Retinal pigment epithelial cell (primary cell): Measurements from ENCODE around the gene BSPH1.
"Not testable (repeated sequence)": the region's sequence is repeated elsewhere in the genome, so short reads cannot be mapped to it uniquely, and the experiment has no call there.

ENCODE experiments used
- DNase-seq: peaks from one replicate; pipeline ENCODE4 v3.0.0-alpha.2; 2010; ENCODE audit warnings: low read depth
- H3K4me3 ChIP-seq: 2 replicates; pipeline ENCODE4 v1.5.1; 2011; ENCODE audit warnings: mild to moderate bottlenecking, low read length, control low read depth, moderate library complexity
- CTCF ChIP-seq: conservative IDR thresholded peaks from 2 replicates; pipeline ENCODE4 v1.5.1; 2011; ENCODE audit warnings: low read depth, low read length, control low read depth, inconsistent platforms

Gene BSPH1

GRCh38 chr19:47996230-47996727, 4.3 kb upstream of the BSPH1 start:
- no peak for DNase-seq
- no peak for TF ChIP-seq CTCF
- no peak overlapping the region for H3K4me3 ChIP-seq

- no peak within 1 kb of the TSS for H3K4me3 ChIP-seq
- DNase-seq = no peak
- no peak for TF ChIP-seq CTCF
These were observed 2.3 kb upstream of the BSPH1 start, which contains the start of gene ELSPBP1 for GRCh38 chr19:47994209-47994802. Gene ELSPBP1 (plus strand): TSS chr19:47994632. CDS start chr19:48008668, 14,036 bp downstream.

GRCh38 chr19:47991191-47991808, 670 bp downstream of the BSPH1 start:
- no peak overlapping the region for H3K4me3 ChIP-seq

GRCh38 chr19:47973529-47973928, 18.4 kb downstream of the BSPH1 start:
- TF ChIP-seq CTCF = no peak
- H3K4me3 ChIP-seq = no peak overlapping the region
- no peak for DNase-seq

More at GRCh38 chr19:47991191-47991808, 670 bp downstream of the BSPH1 start:
- no peak for TF ChIP-seq CTCF
- DNase-seq = no peak

- DNase-seq = not testable (repeated sequence)
These were observed 36.0 kb downstream of the BSPH1 start for GRCh38 chr19:47955936-47956335.

GRCh38 chr19:47952132-47952531, 39.8 kb downstream of the BSPH1 start:
- DNase-seq, H3K4me3 ChIP-seq: not testable (repeated sequence)

More at GRCh38 chr19:47955936-47956335, 36.0 kb downstream of the BSPH1 start:
- H3K4me3 ChIP-seq = not testable (repeated sequence)

- peak; percentile 30 for TF ChIP-seq CTCF
- not testable (repeated sequence) for DNase-seq
These were observed 42.0 kb downstream of the BSPH1 start for GRCh38 chr19:47949852-47950521.

GRCh38 chr19:47928581-47928980, 63.4 kb downstream of the BSPH1 start:
- not testable (repeated sequence) for H3K4me3 ChIP-seq, DNase-seq

More at GRCh38 chr19:47949852-47950521, 42.0 kb downstream of the BSPH1 start:
- H3K4me3 ChIP-seq = not testable (repeated sequence)

GRCh38 chr19:47920107-47920506, 71.9 kb downstream of the BSPH1 start:
- DNase-seq, H3K4me3 ChIP-seq: not testable (repeated sequence)
